HG02588 (cell line): Measurements from ENCODE around the gene GIMAP2.
"Not testable (repeated sequence)": the region's sequence is repeated elsewhere in the genome, so short reads cannot be mapped to it uniquely, and the experiment has no call there.

Experiments
- ATAC-seq: cut with Tn5 transposase; IDR thresholded peaks from one replicate; pipeline ENCODE4 v1.9.1; 2021; ENCODE audit warnings: mild to moderate bottlenecking, moderate library complexity; ENCODE audit not compliant: unreplicated experiment

The GIMAP2 gene

DNA sequence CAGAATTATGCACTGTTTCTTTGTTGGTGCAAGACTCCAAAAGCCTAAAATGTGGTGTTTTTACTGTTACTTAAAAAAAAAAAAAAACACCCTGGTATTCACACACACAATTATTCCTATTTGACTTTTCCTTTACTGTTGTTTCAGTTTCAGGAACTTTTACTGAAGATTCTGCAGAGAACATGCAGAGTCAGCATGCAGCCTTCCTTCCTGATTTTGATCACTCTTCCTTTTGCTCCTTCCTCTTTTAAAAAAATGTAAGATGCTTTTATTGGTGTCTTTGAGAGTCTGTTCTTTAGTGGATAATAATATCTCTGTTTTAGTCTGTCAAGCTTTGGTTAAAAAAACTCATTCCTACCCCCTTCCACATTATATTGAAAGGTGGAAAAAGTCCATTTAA is 9.2 kb upstream of the GIMAP2 start:
- ATAC-seq = not testable (repeated sequence)

DNA sequence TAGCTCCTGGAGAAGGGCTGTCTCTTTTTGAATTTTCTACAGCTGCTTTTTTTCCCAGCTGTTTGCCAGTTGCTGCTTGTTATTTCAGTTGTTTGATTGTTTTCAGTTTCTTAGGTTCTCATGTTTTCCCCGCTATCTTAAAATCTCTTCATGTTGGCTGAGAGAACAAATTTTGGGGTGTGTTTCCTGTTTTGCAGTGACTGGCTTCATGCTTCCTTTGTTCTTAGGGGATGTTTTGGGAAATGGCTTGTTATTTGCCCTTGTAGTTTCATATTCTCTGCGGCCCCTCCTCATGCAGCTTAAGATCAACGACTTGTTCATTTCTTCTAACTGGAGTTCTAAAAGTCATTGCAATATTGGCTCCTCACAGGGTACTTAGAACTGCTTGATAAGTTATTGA is 8.7 kb upstream of the GIMAP2 start:
- ATAC-seq = not testable (repeated sequence)

DNA sequence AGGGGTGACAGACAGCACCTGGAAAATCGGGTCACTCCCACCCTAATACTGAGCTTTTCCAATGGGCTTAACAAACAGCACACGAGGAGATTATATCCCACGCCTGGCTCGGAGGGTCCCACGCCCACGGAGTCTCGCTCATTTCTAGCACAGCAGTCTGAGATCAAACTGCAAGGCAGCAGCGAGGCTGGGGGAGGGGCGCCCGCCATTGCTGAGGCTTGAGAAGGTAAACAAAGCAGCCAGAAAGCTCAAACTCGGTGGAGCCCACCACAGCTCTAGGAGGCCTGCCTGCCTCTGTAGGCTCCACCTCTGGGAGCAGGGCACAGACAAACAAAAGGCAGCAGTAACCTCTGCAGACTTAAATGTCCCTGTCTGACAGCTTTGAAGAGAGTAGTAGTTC is 6.9 kb upstream of the GIMAP2 start:
- ATAC-seq = not testable (repeated sequence)

DNA sequence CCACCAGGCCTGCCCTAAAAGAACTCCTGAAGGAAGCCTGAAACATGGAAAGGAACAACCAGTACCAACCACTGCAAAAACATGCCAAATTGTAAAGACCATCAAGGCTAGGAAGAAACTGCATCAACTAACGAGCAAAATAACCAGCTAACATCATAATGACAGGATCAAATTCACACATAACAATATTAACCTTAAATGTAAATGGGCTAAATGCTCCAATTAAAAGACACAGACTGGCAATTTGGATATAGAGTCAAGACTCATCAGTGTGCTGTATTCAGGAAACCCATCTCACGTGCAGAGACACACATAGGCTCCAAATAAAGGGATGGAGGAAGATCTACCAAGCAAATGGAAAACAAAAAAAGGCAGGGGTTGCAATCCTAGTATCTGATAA is 5.1 kb upstream of the GIMAP2 start:
- not testable (repeated sequence) for ATAC-seq

DNA sequence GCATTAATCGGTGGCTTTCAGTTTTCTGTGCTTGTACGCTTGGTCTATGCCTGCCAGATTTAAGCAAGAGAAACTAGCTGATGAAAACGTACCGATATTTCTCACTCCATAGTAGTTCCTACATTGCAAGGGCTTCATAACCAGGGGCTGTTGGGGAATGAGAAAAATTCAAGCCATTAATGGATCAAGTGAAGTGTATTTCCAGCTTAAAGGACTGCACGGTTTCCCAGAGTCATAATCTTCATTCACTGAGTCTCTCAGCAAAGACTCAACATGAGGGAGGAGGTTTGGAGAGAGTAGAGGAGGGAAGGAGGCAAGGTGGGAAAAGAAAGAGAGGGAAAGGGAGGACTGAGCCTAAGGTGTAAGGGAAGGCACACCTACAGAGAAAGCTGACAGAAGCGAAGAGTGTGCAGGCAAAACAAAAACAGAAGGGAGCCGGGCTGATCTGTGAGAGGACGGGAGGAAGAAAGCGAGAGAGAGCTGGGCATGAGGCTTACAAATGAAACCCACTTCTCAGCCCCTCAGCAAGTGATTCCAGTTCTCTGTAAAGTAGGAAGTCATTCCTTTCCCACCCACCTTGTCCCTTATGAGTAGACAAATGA is 625 bp downstream of the GIMAP2 start:
- ATAC-seq = no peak

DNA sequence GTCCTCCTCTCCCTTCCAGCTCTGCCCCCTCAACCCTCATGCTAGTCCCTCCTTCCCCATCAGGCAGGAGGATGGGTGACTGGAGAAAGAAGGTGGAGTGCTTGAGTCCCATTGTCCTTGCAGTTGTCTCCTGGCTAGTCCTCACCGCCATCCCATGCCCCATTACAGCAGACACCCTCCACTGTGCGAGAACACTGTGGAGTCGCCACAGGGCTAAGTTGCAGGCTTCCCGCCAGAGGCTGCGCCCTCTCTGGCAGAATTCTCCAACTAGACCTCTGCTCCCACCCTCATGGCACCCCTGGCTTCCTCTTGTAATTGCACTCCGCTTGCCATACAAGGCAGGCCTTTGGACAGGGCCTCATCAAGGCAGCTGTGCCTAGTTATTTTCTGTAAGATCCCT is 3.1 kb downstream of the GIMAP2 start:
- ATAC-seq = no peak

DNA sequence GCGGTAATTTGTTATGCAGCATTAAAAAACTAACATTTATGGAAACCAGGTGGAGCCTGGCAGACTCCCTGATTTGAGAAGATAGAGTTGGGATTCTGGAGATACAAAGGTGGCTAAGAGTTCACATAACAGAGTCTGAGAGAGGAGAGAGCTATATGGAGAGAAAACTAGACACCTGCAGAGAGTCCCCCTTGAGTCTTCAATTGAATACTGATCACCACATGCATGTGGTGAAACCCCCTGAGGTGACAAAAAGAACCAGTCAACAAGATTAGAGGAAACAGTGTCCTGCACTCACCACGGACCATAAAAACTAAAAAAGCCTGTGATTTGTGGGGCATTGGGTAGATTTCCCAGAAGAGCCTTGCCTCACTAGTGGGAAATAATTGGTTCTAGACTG is 10.1 kb downstream of the GIMAP2 start:
- no peak for ATAC-seq

DNA sequence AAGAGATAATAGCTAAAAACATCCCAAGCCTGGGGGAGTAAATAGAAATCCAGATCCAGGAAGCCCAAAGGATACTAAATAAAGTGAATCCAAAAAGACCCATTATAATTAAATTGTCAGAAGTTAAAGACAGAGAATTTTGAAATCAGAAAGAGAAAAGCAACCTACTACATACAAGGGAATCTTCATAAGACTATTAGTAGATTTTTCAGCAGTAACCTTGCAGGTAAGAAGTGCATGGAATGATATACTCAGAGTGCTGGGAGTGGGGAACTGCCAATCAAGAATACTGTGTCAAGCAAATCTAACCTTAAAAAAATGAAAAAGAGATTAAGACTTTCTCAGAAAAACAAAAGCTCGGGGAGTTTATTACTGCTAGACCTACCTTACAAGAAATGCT is 17.7 kb downstream of the GIMAP2 start:
- no peak for ATAC-seq

DNA sequence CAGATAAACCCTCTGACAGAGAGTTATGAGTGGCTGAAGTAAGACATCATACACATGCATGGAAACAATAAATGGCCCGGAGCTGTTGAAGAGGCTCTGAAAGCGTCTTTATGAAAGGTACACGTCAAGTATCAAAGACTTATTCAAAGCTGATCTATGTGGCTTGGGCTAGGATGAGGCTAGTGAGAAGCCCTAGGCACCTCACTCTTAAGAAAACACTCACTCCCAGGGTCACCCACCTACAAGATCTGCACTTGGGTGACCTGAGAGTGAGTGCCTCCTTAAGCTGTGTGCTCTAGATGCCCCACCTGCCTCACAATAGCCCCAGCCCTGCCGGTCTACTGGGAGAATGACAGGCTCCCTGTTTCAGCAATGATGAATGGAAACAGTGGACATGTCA is 29.8 kb downstream of the GIMAP2 start:
- ATAC-seq = no peak

DNA sequence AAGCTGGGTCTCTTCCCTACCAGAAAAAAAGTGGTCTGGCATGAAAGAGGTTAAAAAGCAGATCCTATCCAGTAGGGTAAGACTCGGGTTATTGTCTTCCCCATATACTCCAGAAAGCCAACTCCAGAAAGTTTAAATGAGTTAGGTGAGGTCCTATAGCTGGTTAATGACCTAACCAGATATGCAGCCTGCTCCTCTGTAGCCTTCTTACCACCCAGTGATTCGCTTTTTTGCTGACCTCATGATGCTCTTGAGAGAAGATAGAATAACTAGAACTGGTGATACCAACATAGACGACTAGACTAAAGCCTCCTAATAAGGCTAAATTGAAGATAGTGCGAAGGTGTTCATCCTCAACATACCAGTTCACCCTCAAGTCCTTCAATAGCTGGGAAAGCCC is 30.2 kb downstream of the GIMAP2 start:
- no peak for ATAC-seq

DNA sequence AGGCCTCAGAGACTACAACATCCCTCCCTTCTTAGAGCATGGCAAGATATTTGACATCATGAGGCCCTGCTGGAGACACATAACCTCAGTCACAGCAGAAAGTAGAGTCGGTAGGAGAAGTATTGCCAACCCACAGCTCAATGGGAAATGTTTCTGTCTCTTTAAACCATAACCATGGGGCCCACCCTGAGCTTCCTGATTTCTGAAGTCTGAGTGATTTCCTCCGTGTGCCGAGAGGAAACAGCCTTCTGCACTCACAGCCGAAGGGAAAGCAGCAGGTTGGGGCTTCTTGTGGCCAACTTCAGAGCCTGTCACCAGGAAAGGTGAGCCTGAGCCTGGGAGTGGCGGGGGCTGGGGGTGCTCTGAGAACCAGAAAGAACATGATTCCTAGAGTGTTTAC is 30.9 kb downstream of the GIMAP2 start, which contains the start of gene GIMAP1:
TSS of gene GIMAP1 (plus strand) at position 246 of the 400 bp plus-strand sequence. CDS start 2,435 bp downstream, outside the sequence.
- ATAC-seq = no peak

DNA sequence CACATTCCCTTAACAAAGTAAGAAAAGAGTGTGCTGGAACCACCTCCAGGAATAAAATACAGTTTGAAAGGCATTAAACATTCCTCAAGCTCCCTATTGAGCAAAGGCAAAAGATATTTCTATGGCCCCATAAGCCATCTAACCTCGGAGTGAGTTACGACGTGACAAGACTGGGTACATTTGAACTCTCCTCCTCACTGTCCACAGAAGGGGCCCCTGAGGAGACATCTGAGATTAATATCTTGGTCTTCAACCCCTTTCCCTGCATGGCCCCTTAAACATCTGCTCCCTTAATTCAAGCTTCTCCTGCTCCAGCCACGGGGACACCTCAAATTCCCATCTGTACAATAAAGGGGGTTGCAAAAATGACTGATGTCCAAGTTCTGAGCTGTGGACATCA is 31.4 kb downstream of the GIMAP2 start:
- no peak for ATAC-seq

DNA sequence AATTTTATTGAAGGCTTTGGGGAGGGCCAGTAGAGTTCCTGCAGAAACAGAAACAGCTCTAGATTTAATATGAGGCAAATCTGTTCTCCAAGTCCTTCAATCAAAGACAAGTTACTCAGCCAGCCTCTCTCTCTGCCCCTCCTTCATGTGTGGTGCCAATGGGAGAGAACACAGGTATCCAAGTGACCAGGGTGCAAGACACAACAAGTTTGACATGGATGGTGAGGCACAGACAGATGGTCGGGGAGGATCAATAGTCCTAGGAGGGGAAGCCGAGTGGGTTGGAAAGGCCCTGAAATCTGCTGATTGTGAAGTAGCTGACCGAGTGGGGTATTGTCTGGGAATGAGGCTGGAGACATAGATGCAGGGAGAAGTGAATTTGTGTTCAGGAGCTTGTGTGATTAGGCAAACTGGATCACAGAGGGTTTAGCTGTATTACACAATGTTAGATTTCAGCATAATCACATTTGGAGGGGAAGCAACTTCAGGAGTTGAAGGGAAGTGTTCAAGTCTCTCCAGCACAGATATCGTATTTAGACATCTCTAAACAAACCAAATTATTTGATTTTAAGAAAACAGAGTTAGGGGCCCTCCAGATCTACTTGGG is 32.4 kb downstream of the GIMAP2 start:
- ATAC-seq = no peak

DNA sequence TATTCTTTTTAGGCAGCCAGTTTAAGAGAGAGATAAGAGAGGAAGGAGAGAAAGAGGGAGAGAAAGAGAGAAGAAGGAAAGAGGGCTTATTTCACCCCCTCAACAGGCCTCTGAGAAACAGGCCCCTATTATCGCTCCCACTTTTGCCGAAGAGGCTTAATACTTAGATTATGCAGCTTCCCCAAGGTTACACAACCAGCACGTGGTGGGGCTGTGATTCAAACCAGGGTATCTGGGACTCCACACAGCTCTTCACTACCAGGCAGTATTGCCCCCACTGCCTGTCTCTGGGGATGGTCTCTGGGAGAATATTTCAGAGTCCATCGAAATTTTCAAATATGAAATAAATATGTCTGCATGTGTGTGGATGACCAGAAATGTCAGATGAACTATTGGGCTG is 33.9 kb downstream of the GIMAP2 start:
- no peak for ATAC-seq

DNA sequence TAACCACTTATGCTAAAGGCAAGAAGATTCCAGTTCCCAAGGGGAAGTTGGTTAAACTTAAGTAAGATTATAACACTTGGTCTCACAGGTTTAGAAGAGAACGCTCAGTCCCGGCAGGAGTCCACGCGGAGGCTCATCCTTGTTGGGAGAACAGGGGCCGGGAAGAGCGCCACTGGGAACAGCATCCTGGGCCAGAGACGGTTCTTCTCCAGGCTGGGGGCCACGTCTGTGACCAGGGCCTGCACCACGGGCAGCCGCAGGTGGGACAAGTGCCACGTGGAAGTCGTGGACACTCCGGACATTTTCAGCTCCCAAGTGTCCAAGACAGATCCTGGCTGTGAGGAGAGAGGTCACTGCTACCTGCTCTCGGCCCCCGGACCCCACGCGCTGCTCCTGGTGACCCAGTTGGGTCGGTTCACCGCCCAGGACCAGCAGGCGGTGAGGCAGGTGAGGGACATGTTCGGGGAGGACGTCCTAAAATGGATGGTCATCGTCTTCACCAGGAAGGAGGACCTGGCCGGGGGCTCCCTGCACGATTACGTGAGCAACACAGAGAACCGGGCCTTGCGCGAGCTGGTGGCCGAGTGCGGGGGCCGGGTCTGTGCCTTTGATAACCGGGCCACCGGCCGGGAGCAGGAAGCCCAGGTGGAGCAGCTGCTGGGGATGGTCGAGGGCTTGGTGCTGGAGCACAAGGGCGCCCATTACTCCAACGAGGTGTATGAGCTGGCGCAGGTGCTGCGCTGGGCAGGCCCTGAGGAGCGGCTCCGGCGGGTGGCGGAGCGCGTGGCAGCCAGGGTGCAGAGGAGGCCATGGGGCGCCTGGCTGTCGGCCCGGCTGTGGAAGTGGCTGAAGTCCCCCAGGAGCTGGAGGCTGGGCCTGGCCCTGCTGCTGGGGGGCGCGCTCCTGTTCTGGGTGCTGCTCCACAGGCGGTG is 34.7 kb downstream of the GIMAP2 start:
- ATAC-seq = no peak

DNA sequence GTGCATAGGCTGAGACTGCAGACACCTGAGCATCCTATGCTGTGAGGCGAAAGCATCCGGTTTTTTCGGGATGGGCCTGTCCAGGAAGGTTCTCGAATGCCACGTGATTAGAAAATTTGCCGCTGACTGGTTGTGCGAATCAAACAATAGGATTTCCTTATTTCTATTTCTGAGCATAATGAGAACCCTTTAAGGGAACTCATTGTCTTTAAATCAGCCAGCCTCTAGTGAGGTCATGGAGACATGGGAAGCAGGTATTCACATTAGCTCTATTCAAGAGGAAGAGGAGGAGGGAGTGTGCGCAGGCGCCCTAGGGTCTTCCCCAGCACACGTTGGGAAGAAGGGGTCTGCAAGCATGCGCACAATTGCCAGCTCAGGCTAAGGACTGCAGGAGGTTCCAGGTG is 36.5 kb downstream of the GIMAP2 start:
- no peak for ATAC-seq

DNA sequence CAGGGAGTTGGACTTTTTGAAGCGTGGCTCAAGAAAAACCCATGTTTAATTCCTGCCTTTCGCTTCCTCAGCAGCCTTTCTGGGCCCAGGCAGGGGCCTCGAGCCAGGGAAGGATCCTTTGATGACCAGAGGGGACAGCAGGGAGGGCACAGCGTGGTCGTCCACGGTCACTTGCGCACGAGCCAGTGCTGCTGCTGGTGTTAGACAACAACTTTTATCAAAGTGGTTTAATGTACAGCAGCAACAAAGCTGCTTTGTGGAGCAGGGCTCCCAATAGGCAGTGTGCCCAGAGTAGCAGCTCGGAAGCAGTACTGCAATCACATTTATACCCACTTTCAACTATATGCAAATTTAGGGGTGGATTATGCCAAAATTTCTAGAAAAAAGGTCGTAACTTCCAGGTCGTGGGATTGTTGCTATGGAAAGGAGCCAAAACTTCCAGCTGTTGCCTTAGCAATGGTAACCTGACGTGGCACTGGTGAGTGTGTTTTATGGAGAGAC is 37.0 kb downstream of the GIMAP2 start:
- no peak for ATAC-seq

DNA sequence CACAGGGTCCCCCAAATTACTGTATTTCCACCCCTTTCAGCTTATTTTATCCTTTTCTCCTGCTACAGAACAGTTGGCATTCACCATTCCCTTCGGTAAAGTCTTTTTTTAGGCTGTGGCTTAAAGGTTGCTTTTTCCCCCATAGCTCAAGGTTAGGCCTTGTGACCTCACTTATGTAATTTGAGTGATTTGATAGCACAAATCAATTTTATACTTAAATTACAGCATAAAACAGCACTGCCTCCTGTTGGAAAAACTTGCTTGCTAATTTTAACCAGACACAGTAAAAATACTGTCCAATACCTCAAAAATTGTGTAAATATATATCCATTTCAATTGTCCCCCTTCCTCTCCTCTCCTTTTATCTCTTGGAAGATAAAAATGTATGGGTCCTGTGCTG is 38.0 kb downstream of the GIMAP2 start:
- no peak for ATAC-seq

DNA sequence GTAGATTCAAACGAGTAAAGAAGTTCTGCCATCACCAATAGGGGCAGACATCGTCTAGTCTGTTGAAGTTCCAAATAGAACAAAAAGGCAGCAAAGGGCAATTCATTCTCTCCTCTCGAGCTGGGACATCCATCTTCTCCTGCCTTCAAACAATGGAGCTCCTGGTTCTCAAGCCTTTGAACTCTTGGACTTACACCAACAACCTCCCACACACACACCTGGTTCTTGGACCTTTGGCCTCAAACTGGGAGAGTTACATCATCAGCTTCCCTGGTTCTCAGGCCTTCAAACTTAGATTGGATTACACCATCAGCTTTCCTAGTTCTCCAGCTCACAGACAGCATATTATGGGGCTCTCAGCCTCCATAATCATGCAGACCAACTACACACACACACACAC is 41.9 kb downstream of the GIMAP2 start:
- ATAC-seq = no peak

DNA sequence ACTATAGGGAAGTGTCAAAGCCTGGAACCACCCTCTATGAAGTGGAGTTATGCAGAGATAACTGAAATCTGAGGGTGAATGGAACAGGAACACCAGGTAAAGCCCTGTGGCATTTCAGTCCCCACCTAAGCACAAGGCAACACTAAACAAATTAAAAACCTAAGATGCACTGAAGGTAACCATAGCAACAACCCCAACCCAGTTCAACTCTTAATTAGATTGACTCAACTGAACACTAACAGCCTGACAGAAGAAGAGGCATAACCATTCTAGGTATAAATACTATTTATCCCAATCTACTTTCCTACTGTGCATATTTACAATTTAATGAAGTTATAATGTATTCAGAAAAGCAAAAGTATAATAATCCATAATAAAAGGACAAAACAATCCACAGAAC is 42.5 kb downstream of the GIMAP2 start:
- no peak for ATAC-seq

DNA sequence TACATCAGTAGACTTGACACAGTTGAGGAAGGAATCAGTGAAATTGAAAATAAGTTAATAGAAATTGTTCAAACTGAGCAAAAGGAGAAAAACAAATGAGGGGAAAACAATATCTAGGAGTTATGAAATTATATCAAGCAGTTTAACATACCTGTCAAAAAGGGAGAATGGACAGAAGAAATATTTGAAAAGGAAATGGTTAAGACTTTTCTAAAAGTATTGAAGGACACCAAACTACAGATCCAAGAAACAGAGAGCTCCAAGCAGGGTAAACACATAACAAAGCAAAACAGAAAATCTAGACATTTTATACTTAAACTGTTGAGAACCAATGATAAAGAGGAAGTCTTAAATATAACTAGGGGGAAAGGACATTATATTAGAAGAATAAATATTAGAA is 43.1 kb downstream of the GIMAP2 start:
- no peak for ATAC-seq

DNA sequence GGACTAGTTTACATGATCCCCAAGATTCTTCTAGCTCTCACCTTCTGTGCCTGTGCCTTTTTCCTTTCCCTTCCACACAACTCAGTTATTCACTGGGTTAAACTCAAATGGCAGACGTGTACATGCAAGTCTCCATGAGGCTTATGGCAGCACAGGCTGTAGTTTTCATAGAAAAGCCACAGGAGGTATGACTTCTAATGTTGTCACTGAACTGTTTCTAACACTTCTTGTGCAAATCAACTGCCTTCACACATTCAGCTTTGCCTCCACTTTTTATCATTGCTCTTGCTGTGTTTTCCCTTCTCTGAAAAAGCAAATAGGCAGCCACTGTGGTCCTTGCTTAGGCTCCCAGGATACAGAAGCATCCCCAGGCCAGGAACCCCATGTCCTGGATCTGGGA is 46.4 kb downstream of the GIMAP2 start:
- ATAC-seq = no peak
